ENCODE results near the gene GPT2.

The GPT2 gene

DNA sequence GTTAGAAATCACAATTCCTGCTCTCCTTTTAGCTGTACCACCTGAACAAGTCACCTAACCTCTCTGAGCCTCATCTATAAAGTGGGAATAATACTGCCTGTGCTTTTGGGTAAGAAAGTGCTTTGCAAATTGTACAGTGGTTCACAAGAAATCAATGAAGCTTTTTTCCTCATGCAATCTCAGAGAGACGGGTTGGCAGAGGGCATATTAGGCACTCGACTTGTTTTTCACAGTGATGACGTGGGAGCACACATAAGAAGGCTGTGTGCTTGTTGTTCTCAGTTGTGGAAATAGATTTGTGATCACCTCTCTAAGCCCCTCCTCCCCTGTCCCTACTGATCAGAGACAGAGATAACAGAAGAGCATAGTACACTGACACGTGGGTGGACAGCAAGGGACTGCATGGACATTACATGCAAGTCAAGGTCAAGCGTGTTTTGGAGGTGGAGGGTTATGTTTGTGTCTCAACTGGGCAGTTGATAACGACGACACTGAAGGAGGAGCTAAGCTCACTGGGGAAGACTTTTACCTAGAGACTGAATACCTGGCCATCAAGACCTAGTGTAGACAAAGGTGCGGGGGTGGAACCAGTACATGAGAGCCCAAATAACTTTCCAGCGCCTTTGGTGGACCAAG lies 1.7 kb upstream of the GPT2 start:
- Mint-ChIP-seq H3K27ac (no peak overlapping the region), H3K9me3 (no peaks in the 10 kb centered on the region), H3K4me3 (peak overlapping the region; percentile 46), H3K4me1 (peaks cover 43% of the 10 kb centered on the region), H3K36me3 (ENCODE audit: low read depth) (no peaks in the 10 kb centered on the region), H3K27me3 (ENCODE audit: low read depth, poor library complexity) (peaks cover 41% of the 10 kb centered on the region)
- TF ChIP-seq CTCF (IDR thresholded peaks at IDR 0.05) = no peak
- no peak for DNase-seq

DNA sequence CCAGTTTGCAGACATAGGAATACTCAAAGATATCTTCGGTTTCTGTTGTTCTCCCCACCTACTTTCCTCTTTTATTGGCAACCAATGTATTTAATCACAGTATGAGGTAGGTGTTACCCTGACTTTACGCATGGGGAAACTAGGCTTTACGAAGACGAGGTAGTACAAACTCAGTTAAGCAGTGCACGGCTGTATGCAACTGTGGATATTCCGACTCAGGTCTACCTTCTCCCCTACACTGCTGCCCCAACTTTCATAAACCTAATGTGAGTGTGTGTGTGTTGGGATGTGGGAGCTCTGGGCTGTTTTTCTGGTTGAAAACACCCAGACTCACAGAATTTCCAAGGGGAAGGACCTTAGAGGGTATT lies 1.2 kb upstream of the GPT2 start:
- Mint-ChIP-seq H3K9me3 (no peaks in the 10 kb centered on the region), H3K4me3 (peak overlapping the region; percentile 92), H3K4me1 (peaks cover 48% of the 10 kb centered on the region), H3K36me3 (ENCODE audit: low read depth) (peaks cover 3% of the 10 kb centered on the region), H3K27me3 (ENCODE audit: low read depth, poor library complexity) (peaks cover 41% of the 10 kb centered on the region), H3K27ac (no peak overlapping the region)
- TF ChIP-seq CTCF (IDR thresholded peaks at IDR 0.05) = no peak
- DNase-seq = no peak

DNA sequence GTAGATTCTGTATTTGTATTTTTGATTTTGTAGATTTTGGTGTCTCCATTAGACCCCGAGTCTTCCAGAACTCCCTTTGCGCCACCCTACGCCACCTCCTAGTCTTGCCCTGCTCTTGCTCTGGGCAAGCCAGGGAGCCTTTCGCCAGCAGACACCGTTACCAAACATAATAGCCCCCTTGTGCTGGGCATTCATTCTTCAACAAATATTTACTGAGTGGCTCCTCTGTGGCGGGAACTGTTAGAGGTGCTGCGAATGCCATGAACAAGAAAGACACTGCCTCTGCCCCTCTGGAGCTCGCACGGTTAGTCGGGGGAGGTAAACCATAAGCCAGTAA lies 841 bp upstream of the GPT2 start:
- peaks cover 5% of the 10 kb centered on the region for H3K36me3 Mint-ChIP-seq (ENCODE audit: low read depth)
- DNase-seq = no peak
- peaks cover 50% of the 10 kb centered on the region for H3K4me1 Mint-ChIP-seq
- H3K27ac Mint-ChIP-seq = peak overlapping the region; percentile 94
- no peak for TF ChIP-seq CTCF (IDR thresholded peaks at IDR 0.05)
- H3K4me3 Mint-ChIP-seq = peak overlapping the region; percentile 92
- H3K27me3 Mint-ChIP-seq (ENCODE audit: low read depth, poor library complexity) = peaks cover 40% of the 10 kb centered on the region
- no peaks in the 10 kb centered on the region for H3K9me3 Mint-ChIP-seq

DNA sequence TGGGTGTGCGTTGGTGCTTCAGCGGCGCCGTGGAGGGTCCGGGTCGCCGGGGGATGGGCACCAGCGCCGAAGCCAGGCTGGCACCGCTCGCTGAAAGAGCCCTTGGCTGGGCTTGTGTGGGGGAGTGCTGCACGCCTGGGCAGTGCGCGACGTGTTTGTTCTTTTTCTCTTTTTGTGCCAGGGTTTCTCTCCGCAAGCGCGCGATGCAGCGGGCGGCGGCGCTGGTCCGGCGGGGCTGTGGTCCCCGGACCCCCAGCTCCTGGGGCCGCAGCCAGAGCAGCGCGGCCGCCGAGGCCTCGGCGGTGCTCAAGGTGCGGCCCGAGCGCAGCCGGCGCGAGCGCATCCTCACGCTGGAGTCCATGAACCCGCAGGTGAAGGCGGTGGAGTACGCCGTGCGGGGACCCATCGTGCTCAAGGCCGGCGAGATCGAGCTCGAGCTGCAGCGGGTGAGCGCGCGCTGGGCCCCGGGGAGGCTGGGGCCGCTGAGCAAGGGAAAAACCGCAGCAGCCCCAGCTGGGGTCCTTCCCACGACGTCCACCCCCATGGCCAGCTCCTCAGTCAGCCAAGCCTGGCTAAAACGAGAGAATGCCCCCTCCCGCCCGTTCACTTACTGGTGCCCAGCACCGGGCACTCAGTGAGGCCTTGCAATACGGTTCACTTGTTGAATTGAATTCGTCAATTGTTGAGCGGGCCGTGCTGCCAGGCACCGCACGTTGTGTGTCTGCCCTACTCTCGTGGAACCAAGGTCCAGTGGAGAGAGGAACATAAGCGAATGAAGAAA lies 541 bp downstream of the GPT2 start:
- Mint-ChIP-seq H3K27ac (peak overlapping the region; percentile 38), H3K27me3 (ENCODE audit: low read depth, poor library complexity) (peaks cover 32% of the 10 kb centered on the region), H3K9me3 (no peaks in the 10 kb centered on the region), H3K36me3 (ENCODE audit: low read depth) (peaks cover 5% of the 10 kb centered on the region), H3K4me3 (peak overlapping the region; percentile 92), H3K4me1 (peaks cover 53% of the 10 kb centered on the region)
- TF ChIP-seq CTCF (IDR thresholded peaks at IDR 0.05) = no peak
- peak; percentile 42 for DNase-seq

DNA sequence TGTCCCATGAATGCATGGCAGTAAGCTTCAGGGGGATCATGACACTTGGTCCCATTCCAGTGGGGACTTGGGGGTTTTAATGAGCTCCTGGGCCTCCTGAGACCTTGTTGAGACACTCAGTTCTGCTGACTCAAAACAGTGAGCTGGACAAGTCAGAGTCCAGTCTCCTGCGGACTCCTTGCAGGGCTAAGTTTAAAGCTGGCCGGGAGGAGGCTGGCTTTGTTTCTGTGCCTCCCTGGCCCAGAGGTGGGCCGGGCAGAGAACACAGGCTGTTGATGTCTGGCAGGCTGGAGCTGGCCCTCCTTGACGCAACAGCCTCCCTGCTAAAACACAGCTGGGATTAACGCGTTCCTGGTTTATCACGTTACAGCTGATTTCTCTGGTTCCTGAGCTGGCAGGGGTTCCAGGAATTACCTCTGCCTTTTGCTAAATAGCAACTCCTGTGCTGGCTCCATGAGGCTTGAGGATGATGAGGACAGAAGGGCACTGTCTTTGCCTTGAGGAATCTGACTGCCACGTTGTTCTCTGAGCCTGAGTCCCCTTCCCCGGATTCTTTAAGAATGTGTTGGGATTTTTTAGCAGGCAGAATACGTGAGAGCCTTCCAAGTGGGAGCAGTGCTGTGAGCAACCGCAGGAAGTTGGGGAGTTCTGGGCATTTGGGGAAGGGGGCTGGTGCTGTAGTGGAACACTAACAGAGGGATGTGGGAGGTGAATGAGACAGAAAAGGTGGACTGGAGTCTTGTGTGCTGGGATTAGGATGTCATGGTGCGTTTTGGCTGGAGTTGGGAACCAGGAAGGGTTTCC lies 2.0 kb downstream of the GPT2 start:
- Mint-ChIP-seq H3K27me3 (ENCODE audit: low read depth, poor library complexity) (peaks cover 19% of the 10 kb centered on the region), H3K4me1 (peaks cover 62% of the 10 kb centered on the region), H3K9me3 (no peaks in the 10 kb centered on the region), H3K36me3 (ENCODE audit: low read depth) (peaks cover 5% of the 10 kb centered on the region), H3K4me3 (peak overlapping the region; percentile 92), H3K27ac (peak overlapping the region; percentile 55)
- DNase-seq = peak; percentile 18
- TF ChIP-seq CTCF (IDR thresholded peaks at IDR 0.05) = no peak

All from nephron progenitor cell (in vitro differentiated cells).